NCI-H1092 treated with DMSO at 0.1 percent for 48 hours (cell line): ENCODE data around the gene ORC1.

Source experiments
- DNase-seq: peaks from one replicate; lab custom pipeline; 2025; lab: John Stamatoyannopoulos, UW

The ORC1 gene

GRCh38 chr1:52341655-52342260, 62.5 kb downstream of the ORC1 start:
- no peak for DNase-seq

GRCh38 chr1:52337439-52337838, 66.8 kb downstream of the ORC1 start:
- no peak for DNase-seq

DNA sequence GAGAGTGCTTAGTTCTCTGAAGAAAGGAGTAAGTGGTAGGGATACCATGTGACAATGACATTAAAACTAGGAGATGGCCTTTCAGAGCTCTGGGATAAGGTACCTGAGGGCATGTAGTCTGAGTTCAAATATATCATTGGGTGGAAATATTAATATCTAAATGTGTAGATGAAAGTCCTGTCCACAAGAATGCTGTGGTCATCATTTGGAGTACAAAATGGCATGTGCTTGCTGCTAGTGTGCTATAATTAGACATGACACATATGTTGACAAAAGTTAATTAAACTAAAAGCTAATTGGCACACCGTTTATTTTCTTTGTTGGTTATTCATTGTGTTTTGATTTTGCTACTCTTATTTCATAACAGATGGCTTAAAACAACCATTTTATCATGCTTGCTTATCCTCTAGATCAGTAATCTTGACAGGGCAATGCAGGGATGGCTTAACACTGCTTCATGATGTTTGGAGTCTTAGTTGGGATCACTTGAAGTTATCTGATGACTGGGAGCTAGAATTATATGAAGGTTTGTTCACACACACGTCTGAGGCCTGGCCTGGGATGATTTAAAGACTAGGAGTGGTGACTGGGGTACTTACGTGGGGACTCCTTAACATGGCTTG, 69.2 kb downstream of the ORC1 start:
- no peak for DNase-seq

DNA sequence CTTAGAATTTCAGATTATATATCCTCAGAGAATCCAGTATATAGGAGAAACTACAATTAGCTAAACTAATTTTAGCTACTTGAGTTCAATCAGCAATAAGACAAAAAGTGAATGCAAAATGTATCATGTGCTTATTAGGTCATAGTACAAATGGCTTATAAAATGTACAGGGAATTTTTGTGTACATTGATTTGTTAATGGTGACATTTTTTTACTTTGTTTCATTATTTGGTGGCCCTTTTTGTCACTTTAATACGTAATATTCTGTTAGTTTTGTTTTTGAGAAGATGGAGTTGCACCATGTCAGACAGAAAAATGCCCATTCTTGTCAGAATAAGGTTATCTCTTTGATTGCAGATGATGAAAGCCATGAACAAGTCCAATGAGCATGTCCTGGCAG, 71.8 kb downstream of the ORC1 start:
- no peak for DNase-seq

DNA sequence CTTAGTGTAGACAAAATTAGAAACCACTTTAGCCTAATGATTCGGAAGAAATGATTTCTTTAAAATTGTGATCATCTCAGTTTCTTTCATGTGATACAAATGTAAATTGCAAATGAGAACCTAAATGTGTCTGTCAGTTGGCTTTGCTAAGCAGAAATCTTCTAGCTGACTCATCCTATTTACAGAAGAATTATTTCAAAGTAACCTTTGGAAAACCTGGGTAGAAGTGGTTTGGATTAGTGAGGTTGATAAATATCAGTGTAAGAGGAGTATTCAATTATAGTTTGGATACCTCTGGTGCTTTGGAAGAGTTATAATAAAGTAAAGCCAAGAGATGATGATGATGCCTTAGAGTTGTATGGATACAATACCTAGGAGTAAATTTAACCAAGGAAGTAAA, 75.6 kb downstream of the ORC1 start:
- DNase-seq, result no peak

DNA sequence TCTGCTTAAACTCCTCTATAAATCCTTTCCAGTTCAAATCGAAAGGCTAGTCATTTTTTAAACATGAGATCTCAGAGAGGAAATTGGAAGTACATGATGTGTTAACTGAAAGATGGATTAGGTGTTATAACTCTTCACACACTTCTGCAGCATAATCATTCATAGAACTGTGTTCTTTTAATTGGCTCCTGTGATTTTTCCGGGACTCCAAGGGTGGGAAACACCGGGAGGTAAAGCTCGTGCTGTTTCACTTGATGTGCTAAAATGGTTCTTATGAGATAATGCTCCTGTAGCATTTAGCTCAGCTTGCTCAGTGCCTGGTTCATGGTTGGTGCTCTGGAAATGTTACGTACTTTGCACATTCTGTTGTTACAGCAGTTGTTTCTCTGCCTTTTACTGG, 78.4 kb downstream of the ORC1 start:
- no peak for DNase-seq

- DNase-seq, result no peak
Observed at GRCh38 chr1:52323731-52324130, 80.5 kb downstream of the ORC1 start.
